K562 (cell line): Measurements from ENCODE around the gene RCBTB1. TPM values are rescaled to one million over a fixed set of nuclear protein-coding genes. Genes with fewer than 3 reads are reported as not detected.

ENCODE experiments used
- ATAC-seq: fragments of 200-7000 bp; cut with Tn5 transposase; 3 replicates; pipeline ENCODE4 v1.9.1; 2020; ENCODE audit warnings: moderate library complexity
- BruUV-seq: library from RNA; stranded (reverse); fragments of 400-500 nt; replicated peaks from 2 replicates; lab custom pipeline; 2021; lab: Mats Ljungman, UMichigan
- CTCF ChIA-PET: fragments of 300-600 bp; formaldehyde crosslinking; extraction: SDS; loops from one replicate; lab custom pipeline; 2021; ENCODE audit warnings: low intra/inter-chr PET ratio; lab: Yijun Ruan, JAX
- POLR2A ChIA-PET: fragments of 300-600, 350-650 bp; sonication (Branson Sonifier 250); formaldehyde crosslinking; extraction: SDS; loops from one replicate; lab custom pipeline; 2021; ENCODE audit warnings: antibody characterized with exemption, inconsistent platforms; lab: Yijun Ruan, JAX
- DNase-seq, 4 experiments: peaks; one replicate each; pipeline versions ENCODE4 v3.0.0 to v3.0.0-alpha.2; 2011 to 2018; ENCODE audit warnings: low spot score in 3 of 4, mixed read lengths in 3 of 4; ENCODE audit errors: extremely low read depth in 1 of 4
- FAIRE-seq: peaks from 2 replicates; lab custom pipeline; 2011; peaks lifted over from hg19 to GRCh38; lab: Jason Lieb, UNC
- H2AFZ ChIP-seq: 2 replicates; pipeline ENCODE4 v1.6.0; 2011; ENCODE audit warnings: low read depth, low read length, control low read depth, inconsistent platforms
- H3K27ac ChIP-seq: fragments of 200-600 bp; 3 replicates; pipeline ENCODE4 v1.8.0; 2011; ENCODE audit warnings: low read depth, mild to moderate bottlenecking, control low read depth, inconsistent platforms, low read length, moderate library complexity, mixed read lengths; ENCODE audit errors: extremely low read depth
- H3K27me3 ChIP-seq, 2 experiments: fragments of 300-600 bp in 1 of 2; 2 replicates in 1 of 2; 3 replicates in 1 of 2; pipeline versions ENCODE4 v1.6.0 to v1.8.0; 2011; ENCODE audit warnings: inconsistent platforms in 2 of 2, low read length in 2 of 2, mild to moderate bottlenecking in 1 of 2, mixed read lengths in 1 of 2, moderate library complexity in 1 of 2; ENCODE audit not compliant: control insufficient read depth in 2 of 2, insufficient read depth in 2 of 2
- H3K36me3 ChIP-seq: fragments of 300-600 bp; 3 replicates; pipeline ENCODE4 v1.8.0; 2011; ENCODE audit warnings: mild to moderate bottlenecking, low read length, inconsistent platforms; ENCODE audit not compliant: control insufficient read depth, insufficient read depth
- H3K4me1 ChIP-seq, 2 experiments: fragments of 200-600 bp in 1 of 2; replicated peaks in 1 of 2; 2 replicates in 1 of 2; 3 replicates in 1 of 2; pipeline versions ENCODE4 v1.5.1 to v1.8.0; 2011; ENCODE audit warnings: inconsistent platforms in 2 of 2, low read length in 2 of 2, mild to moderate bottlenecking in 1 of 2, mixed read lengths in 1 of 2, moderate library complexity in 1 of 2; ENCODE audit not compliant: control insufficient read depth in 2 of 2, insufficient read depth in 2 of 2
- H3K4me2 ChIP-seq: 2 replicates; pipeline ENCODE4 v1.6.1; 2011; ENCODE audit warnings: low read length, control low read depth, inconsistent platforms, mixed read lengths; ENCODE audit not compliant: insufficient read depth
- H3K4me3 ChIP-seq: fragments of 200-600 bp; sonication (generic), shearing (Covaris generic); 2 replicates; pipeline ENCODE4 v1.5.1; 2016; ENCODE audit warnings: control low read depth, inconsistent platforms
- H3K79me2 ChIP-seq: fragments of 200-600 bp; 3 replicates; pipeline ENCODE4 v1.8.0; 2011; ENCODE audit warnings: low read length, inconsistent platforms; ENCODE audit not compliant: control insufficient read depth, insufficient read depth
- H3K9ac ChIP-seq, 2 experiments: 2 replicates each; pipeline versions ENCODE4 v1.6.0 to v1.6.1; 2011; ENCODE audit warnings: low read depth in 2 of 2, low read length in 2 of 2, control low read depth in 1 of 2, inconsistent platforms in 1 of 2, mild to moderate bottlenecking in 1 of 2, mixed read lengths in 1 of 2; ENCODE audit not compliant: insufficient read depth in 1 of 2
- H3K9me1 ChIP-seq: one replicate; pipeline ENCODE4 v1.6.0; 2011; ENCODE audit warnings: inconsistent platforms, mild to moderate bottlenecking, low read length, moderate library complexity; ENCODE audit not compliant: control insufficient read depth, insufficient read depth
- H3K9me3 ChIP-seq: replicated peaks from 2 replicates; pipeline ENCODE4 v1.5.1; 2011; ENCODE audit warnings: low read depth, low read length, inconsistent platforms; ENCODE audit not compliant: control insufficient read depth, insufficient read depth
- H4K20me1 ChIP-seq: replicated peaks from 2 replicates; pipeline ENCODE4 v1.6.1; 2011; ENCODE audit warnings: low read length, inconsistent platforms, mixed read lengths; ENCODE audit not compliant: control insufficient read depth, insufficient read depth
- DACH1 ChIP-seq: fragments of 450-650 bp; IDR thresholded peaks from 2 replicates; pipeline ENCODE4 v1.6.1; 2018; ENCODE audit not compliant: partially characterized antibody
- MIER1 ChIP-seq: fragments of 450-650 bp; IDR thresholded peaks from 2 replicates; pipeline ENCODE4 v1.6.1; 2016; ENCODE audit warnings: antibody characterized with exemption, mild to moderate bottlenecking, low read depth
- MXI1 ChIP-seq: IDR thresholded peaks from 2 replicates; pipeline ENCODE4 v1.6.1; 2011; ENCODE audit warnings: low read depth, mild to moderate bottlenecking, improper control_type of control experiment, low read length
- ZBTB17 ChIP-seq: fragments of 450-650 bp; formaldehyde crosslinking; IDR thresholded peaks from 2 replicates; pipeline ENCODE4 v1.4.0; 2020; ENCODE audit warnings: mild to moderate bottlenecking
- WGBS: fragments of 100-300 bp; shearing (Covaris generic); methylation state at CpG from one replicate; pipeline ENCODE4 v1.1.6; 2016; ENCODE audit warnings: low coverage, mixed read lengths; ENCODE audit not compliant: insufficient coverage; ENCODE audit errors: missing lambda C conversion rate; 5-methylcytosine and 5-hydroxymethylcytosine counted together
- in situ Hi-C: fragments of 300-500 bp; cut with MboI; formaldehyde crosslinking; loops from 4 replicates; pipeline ENCODE4 v1.15.0; 2018; ENCODE audit warnings: inconsistent platforms, mixed read lengths
- intact Hi-C: fragments of 100-400 bp; cut with micrococcal nuclease; formaldehyde crosslinking; loops from 2 replicates; pipeline ENCODE4 v1.14.2; 2022
- polyA plus RNA-seq, 8 experiments: library from polyadenylated mRNA; depleted of rRNA in 4 of 8; stranded (reverse) in 5 of 8; unstranded in 3 of 8; fragments of >200 nt; fragmentation: Nextera tagmentation in 2 of 8; fragmentation: Illumina TruSeq in 1 of 8; extraction: Ambion mirVana in 2 of 8; extraction: Trizol in 1 of 8; gene quantifications; 2 replicates each; pipeline versions ENCODE4 v1.2.1 to v1.2.3, GENCODE V29; 2011 to 2014; ENCODE audit warnings: inconsistent platforms in 1 of 8, missing spikeins in 1 of 8
- total RNA-seq, 7 experiments: library from RNA; depleted of rRNA in 6 of 7; stranded (reverse); fragments of >200 nt in 6 of 7; fragmentation: Illumina TruSeq in 2 of 7; extraction: Trizol in 2 of 7; gene quantifications; 2 replicates each; pipeline versions ENCODE4 v1.2.1 to v1.2.3, GENCODE V29; 2011 to 2021; ENCODE audit warnings: low replicate concordance in 1 of 7
- TF ChIP-seq, protein P1 (sequence below): fragments of 450-650 bp; IDR thresholded peaks from 2 replicates; pipeline ENCODE4 v1.6.1; 2016; ENCODE audit warnings: mild to moderate bottlenecking, moderate library complexity
- TF ChIP-seq, protein P2 (sequence below): fragments of 250-450 bp; sonication (Bioruptor Pico); IDR thresholded peaks from 2 replicates; pipeline ENCODE4 v1.5.0; 2022; ENCODE audit warnings: mild to moderate bottlenecking
- TF ChIP-seq, protein P3 (sequence below): fragments of 450-650 bp; formaldehyde crosslinking; conservative IDR thresholded peaks from 2 replicates; pipeline ENCODE4 v1.4.0; 2022; ENCODE audit warnings: mild to moderate bottlenecking, missing genetic modification characterization

Gene RCBTB1
- total and polyA plus RNA-seq, 9 of the 15 experiments (the other 6 are each of a cell fraction or from before 2014, with no cell fraction given) = 4.0 to 11.3 (median 8.4) TPM

DNA sequence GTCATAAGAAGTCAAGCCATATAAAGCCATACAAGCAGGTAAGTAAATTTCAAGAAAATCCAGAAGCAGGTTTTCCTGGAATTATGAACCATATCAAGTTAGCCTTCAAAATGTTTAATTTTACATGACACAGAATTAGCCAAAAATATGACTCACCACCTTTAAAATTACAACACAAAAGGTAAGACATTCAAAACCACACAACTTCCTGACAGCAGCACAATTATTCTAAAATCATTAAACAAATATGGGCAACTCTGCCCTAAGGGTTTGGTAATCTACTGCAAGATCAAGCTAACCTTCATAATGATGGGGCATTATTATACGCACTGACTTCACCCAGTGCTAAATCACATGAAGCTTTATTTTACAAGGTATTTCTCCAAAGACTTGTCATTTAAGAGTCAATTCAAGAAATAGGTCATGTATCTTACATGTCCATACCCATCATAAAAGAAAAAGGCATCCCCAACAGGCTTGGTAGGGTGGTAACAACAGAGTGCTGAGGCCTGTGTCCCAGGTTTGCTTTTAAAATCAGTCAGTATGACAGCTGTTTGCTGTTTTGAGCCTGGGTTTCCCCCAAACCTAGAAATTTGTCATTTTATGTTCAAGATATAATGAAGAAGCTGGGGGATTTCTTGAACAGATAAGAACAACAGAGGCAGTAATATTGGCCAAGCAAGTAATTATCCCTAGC is 15.2 kb downstream of the RCBTB1 start:
- ChIA-PET POLR2A (no interaction called here), CTCF (no interaction called here)
- no peaks in the 10 kb centered on the region for H3K9me3 ChIP-seq
- peaks cover 7% of the 10 kb centered on the region; the same call in 2 of the 3 replicates for H3K36me3 ChIP-seq
- no peaks in the 10 kb centered on the region for H4K20me1 ChIP-seq
- ATAC-seq = no peak
- intact Hi-C loops = no loop called here
- no peak overlapping the region for H3K4me3 ChIP-seq
- peaks cover 0 to 2% of the 10 kb centered on the region in 2 experiments; a peak in 2 of 5 replicates for H3K4me1 ChIP-seq
- H3K27ac ChIP-seq = no peak overlapping the region
- H2AFZ ChIP-seq = no peak overlapping the region
- no TSS peak for BruUV-seq
- WGBS = 71% methylated on average over 1 of the region's 1 CpG
- H3K9ac ChIP-seq = no peak overlapping the region
- in situ Hi-C loops = no loop called here
- no peaks in the 10 kb centered on the region for H3K9me1 ChIP-seq
- no peak for DNase-seq
- FAIRE-seq = no peak
- no peaks in the 10 kb centered on the region for H3K79me2 ChIP-seq
- no peak overlapping the region for H3K4me2 ChIP-seq
- no peaks in the 10 kb centered on the region for H3K27me3 ChIP-seq
- TF ChIP-seq, protein P1, sequence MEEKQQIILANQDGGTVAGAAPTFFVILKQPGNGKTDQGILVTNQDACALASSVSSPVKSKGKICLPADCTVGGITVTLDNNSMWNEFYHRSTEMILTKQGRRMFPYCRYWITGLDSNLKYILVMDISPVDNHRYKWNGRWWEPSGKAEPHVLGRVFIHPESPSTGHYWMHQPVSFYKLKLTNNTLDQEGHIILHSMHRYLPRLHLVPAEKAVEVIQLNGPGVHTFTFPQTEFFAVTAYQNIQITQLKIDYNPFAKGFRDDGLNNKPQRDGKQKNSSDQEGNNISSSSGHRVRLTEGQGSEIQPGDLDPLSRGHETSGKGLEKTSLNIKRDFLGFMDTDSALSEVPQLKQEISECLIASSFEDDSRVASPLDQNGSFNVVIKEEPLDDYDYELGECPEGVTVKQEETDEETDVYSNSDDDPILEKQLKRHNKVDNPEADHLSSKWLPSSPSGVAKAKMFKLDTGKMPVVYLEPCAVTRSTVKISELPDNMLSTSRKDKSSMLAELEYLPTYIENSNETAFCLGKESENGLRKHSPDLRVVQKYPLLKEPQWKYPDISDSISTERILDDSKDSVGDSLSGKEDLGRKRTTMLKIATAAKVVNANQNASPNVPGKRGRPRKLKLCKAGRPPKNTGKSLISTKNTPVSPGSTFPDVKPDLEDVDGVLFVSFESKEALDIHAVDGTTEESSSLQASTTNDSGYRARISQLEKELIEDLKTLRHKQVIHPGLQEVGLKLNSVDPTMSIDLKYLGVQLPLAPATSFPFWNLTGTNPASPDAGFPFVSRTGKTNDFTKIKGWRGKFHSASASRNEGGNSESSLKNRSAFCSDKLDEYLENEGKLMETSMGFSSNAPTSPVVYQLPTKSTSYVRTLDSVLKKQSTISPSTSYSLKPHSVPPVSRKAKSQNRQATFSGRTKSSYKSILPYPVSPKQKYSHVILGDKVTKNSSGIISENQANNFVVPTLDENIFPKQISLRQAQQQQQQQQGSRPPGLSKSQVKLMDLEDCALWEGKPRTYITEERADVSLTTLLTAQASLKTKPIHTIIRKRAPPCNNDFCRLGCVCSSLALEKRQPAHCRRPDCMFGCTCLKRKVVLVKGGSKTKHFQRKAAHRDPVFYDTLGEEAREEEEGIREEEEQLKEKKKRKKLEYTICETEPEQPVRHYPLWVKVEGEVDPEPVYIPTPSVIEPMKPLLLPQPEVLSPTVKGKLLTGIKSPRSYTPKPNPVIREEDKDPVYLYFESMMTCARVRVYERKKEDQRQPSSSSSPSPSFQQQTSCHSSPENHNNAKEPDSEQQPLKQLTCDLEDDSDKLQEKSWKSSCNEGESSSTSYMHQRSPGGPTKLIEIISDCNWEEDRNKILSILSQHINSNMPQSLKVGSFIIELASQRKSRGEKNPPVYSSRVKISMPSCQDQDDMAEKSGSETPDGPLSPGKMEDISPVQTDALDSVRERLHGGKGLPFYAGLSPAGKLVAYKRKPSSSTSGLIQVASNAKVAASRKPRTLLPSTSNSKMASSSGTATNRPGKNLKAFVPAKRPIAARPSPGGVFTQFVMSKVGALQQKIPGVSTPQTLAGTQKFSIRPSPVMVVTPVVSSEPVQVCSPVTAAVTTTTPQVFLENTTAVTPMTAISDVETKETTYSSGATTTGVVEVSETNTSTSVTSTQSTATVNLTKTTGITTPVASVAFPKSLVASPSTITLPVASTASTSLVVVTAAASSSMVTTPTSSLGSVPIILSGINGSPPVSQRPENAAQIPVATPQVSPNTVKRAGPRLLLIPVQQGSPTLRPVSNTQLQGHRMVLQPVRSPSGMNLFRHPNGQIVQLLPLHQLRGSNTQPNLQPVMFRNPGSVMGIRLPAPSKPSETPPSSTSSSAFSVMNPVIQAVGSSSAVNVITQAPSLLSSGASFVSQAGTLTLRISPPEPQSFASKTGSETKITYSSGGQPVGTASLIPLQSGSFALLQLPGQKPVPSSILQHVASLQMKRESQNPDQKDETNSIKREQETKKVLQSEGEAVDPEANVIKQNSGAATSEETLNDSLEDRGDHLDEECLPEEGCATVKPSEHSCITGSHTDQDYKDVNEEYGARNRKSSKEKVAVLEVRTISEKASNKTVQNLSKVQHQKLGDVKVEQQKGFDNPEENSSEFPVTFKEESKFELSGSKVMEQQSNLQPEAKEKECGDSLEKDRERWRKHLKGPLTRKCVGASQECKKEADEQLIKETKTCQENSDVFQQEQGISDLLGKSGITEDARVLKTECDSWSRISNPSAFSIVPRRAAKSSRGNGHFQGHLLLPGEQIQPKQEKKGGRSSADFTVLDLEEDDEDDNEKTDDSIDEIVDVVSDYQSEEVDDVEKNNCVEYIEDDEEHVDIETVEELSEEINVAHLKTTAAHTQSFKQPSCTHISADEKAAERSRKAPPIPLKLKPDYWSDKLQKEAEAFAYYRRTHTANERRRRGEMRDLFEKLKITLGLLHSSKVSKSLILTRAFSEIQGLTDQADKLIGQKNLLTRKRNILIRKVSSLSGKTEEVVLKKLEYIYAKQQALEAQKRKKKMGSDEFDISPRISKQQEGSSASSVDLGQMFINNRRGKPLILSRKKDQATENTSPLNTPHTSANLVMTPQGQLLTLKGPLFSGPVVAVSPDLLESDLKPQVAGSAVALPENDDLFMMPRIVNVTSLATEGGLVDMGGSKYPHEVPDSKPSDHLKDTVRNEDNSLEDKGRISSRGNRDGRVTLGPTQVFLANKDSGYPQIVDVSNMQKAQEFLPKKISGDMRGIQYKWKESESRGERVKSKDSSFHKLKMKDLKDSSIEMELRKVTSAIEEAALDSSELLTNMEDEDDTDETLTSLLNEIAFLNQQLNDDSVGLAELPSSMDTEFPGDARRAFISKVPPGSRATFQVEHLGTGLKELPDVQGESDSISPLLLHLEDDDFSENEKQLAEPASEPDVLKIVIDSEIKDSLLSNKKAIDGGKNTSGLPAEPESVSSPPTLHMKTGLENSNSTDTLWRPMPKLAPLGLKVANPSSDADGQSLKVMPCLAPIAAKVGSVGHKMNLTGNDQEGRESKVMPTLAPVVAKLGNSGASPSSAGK = no peak
- TF ChIP-seq DACH1 (no peak), MIER1 (no peak), MXI1 (no peak), ZBTB17 (no peak)
- TF ChIP-seq, protein P2, sequence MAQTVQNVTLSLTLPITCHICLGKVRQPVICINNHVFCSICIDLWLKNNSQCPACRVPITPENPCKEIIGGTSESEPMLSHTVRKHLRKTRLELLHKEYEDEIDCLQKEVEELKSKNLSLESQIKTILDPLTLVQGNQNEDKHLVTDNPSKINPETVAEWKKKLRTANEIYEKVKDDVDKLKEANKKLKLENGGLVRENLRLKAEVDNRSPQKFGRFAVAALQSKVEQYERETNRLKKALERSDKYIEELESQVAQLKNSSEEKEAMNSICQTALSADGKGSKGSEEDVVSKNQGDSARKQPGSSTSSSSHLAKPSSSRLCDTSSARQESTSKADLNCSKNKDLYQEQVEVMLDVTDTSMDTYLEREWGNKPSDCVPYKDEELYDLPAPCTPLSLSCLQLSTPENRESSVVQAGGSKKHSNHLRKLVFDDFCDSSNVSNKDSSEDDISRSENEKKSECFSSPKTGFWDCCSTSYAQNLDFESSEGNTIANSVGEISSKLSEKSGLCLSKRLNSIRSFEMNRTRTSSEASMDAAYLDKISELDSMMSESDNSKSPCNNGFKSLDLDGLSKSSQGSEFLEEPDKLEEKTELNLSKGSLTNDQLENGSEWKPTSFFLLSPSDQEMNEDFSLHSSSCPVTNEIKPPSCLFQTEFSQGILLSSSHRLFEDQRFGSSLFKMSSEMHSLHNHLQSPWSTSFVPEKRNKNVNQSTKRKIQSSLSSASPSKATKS (CRISPR knock-in tag) = no peak
- TF ChIP-seq, protein P3, sequence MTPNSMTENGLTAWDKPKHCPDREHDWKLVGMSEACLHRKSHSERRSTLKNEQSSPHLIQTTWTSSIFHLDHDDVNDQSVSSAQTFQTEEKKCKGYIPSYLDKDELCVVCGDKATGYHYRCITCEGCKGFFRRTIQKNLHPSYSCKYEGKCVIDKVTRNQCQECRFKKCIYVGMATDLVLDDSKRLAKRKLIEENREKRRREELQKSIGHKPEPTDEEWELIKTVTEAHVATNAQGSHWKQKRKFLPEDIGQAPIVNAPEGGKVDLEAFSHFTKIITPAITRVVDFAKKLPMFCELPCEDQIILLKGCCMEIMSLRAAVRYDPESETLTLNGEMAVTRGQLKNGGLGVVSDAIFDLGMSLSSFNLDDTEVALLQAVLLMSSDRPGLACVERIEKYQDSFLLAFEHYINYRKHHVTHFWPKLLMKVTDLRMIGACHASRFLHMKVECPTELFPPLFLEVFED (CRISPR knock-in tag) = no peak
